Ramos (cell line): ENCODE results near the gene CCDC27.

Experiments
- in situ Hi-C: fragments of 300-500 bp; cut with MboI; formaldehyde crosslinking; loops from one replicate; pipeline ENCODE4 v1.14.3; 2022; ENCODE audit warnings: low sequenced_read_pairs; ENCODE audit not compliant: unreplicated experiment

Gene CCDC27

DNA sequence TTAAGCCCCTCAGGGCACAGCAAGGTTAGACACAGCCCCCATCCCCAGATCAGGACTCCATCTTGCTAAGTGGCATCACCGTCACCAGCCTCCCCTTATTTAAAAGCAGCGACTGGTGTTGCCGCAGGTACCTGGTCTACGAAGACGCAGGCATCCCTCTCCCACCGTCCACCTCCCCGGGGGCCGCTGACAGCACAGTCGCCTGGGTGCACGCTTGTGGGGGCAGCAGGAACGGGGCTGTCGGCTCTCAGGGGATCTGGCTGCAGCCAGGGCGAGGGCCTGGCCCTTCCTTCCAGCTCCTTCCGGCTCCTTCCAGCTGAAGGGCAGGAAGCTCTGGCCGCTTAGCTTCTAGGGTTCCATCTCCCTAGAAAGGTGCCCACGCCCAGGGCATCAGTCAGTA is 17.6 kb upstream of the CCDC27 start:
- in situ Hi-C loops: no loop called here

DNA sequence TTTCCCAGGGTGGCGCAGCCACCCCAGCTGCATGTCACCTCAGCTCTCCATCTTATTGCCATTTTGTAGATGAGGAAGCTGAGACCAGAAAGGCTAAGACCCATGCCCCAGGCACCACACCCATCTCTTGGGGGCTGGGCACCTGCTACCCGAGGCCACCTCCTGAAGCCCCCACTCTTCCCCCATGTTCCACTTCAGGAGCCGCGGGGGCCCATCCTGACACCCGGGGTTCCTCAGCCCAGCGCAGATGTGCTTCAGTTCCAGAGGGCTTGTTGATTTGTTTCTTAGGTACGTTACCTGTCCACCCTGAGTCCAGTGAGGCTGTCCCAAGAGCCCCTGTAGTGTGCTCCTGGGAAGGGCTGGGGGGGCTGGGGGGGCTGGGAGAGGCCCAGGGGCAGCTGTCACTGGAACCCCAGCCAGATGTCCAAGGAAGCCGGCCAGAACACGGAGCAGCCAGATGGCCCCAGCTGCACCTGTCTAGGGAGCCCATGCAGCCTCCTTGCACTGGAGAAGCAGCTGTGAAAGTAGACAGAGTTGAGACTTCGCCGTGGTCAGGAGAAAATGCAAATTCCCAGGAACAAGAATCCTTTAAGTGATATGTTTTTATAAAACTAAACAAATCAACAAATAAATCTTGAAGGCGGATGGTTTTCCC is 17.1 kb upstream of the CCDC27 start:
- in situ Hi-C loops: no loop called here

DNA sequence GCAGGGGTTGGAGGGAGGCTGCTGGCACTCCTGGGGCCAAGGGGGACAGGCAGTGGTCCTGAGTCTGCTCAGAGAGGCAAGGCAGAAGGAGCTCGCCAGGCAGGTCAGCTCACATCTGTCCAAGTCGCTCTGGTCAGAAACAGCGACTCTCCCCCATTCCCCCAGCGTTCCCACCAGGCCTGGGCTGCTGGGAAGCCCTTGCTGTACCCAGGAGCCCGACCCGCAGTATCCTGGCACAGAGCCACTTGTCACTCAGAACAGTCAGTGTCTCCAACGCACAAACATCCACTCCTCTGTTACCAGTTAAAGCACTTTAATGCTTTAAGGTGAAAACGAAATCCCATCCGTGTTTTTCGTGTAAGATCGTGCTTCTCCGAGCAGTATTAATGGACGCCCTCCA is 16.6 kb upstream of the CCDC27 start:
- in situ Hi-C loops: no loop called here

DNA sequence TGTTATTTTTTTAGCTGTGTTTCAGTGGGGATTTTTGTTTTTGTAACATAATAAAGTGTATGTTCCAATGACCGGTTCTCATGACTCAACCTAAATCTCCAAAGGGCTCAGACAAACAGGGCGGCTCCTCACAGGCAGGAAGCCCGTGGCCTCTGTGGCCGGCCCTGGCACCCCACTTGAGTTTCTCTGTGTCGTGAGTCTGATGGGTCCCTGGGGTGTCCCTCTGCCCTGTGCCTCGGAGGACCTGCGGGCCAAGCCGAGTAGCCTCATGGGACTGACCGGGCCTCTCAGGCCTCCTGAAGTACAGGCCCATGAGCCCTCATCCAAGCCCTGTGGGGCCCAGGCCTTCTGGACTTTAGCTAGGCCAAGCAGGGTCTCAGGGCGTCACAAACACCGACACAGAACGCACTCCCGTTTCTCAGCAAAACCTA is 16.1 kb upstream of the CCDC27 start:
- in situ Hi-C loops: no loop called here

DNA sequence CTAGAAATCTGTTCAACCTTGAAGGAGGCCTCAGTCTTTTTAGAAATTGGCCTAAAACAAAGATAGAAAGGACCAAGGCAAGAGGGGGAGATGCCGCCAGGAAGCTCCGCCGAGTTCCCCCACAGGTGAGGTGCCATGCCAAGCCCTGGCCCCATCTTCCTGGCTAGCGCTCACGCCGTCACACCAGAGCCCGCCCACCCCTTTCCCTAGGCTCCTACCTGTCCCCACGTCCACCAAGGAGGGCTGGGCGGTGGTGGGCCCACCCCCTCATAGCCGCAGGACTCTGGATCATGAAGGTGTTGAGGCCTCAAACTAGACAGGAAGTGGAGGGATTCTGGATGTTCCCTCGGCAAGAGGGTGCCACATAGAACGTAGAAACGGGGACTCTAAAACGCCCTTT is 15.5 kb upstream of the CCDC27 start:
- in situ Hi-C loops: no loop called here

DNA sequence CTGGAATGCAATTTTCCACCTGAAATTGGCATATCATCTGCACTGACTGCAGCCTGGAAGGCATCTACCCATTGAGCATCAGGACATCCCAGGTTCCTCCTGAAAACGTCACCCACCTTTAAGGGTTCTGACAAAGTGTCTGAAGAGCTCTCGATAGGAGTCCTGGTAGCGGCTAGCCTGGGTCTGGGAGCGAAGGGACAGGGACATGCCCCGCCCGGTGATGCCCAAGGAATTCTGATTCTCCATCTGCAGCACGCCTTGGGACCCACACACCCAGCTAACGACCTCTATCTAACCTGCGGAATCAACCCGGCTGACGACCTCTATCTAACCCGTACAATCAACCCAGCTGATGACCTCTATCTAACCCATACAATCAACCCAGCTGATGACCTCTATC is 13.3 kb upstream of the CCDC27 start:
- in situ Hi-C loops: no loop called here

DNA sequence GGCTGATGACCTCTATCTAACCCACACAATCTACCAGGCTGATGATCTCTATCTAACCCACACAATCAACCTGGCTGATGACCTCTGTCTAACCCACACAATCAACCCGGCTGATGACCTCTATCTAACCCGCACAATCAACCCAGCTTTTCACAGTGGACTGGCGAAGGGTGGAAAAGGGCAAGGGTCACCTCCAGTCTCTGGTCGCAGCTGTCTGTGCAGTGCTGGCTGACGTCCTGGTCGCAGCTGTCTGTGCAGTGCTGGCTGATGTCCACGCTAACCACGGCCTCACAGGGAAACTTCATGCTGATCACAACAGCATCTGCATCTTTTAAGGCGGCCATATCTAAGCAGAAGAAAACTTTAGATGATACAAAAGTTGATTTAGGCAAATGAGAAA is 12.2 kb upstream of the CCDC27 start:
- in situ Hi-C loops: no loop called here

DNA sequence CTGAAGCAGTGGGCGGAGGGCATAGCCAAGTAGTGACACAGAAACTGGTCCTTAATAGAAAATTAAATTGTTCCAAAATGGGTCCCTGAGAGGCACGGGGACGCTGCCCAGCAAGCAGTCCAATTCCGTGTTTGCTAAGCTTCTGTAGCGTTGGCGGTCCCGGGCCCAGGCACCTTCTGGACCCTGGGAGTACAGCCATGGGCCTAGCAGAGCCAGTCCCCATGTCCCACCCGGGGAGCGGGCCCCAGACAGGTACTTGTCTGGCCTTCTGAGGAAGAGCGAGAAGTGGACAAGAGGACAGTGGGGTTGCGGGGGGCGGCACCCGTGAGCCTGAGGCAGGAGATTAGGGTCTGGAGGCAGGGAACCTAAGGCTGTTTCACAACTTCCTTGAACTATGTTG is 11.5 kb upstream of the CCDC27 start:
- in situ Hi-C loops: no loop called here

DNA sequence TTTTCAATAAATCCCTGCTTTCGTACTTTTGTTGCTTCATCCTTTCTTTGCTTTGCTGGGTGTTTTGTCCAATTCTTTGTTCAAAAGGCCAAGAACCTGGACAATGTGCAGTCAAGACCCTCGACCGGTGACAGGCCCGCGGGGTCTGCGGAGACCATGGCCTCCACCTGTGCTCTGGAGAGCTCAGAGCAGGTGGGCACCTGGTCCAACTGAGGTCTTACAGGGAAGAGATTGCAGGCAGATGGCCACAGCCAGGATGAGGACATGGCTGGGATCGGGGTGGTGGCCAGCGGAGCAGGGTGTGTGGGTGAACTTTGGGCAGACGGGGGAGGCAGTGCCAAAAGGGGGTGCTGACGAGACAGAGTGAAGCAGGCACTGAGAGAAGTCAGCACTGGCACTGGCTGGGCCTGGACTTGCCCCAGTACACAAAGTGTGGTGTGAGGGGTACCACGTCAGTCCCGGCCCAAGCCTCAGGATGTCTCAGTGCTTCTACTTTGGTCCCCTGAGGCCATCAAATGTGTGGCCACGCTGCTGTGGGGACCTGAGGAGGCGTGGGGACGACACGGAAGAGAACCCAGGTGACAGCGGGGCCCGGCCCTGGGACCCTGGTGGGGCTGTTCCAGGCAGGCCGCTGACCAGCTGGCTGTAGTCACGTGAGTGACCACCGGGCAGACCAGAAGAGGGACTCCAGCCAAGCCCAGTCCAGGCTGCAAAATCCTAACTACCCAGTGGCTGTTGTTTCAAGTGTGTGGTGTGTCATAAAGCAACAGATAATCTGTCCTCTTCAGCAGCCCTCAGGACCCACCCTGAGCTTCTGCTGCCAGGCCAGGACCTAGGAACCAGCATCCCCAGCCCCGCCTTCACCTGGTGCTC is 10.4 kb upstream of the CCDC27 start:
- in situ Hi-C loops: no loop called here

DNA sequence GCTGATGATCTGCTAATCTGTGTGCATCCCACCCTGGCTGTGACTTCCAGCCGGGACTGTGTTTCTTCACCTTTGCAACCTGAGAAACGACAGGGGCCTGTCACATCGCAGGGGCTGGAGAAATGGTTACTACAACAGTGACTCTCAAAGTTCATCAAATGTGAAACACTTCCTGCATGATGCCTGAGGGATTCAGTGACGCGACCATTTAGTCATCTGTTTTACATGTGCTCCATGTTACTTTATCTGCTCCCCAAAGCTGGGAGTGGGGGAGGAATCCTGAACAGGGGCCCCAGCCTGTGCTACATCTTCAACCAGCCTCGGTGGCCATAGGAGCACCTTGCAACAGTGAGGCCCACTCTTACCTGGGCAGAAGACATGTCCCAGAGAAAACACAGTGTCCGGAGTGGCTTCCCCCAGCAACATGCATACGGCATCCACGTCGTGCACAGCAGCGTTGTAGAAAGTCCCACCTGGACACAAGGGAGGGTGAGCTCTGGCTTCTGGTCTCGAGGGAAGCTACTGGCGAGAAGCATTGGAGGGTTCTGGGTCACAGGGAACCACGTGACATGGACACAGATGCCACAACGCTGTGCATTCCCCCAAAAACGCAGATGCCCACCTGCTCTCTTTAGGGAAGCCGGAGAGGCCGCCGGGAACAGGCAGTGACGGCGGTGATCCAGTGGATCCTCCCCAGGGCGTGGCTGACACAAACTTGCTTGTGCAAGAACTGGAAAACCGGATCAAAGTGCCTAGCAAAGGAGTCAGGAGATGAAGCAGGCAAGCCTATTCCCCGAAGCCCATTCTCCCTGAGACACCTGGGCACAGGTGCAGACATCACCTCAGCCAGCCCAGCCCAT is 9.6 kb upstream of the CCDC27 start:
- in situ Hi-C loops: no loop called here

DNA sequence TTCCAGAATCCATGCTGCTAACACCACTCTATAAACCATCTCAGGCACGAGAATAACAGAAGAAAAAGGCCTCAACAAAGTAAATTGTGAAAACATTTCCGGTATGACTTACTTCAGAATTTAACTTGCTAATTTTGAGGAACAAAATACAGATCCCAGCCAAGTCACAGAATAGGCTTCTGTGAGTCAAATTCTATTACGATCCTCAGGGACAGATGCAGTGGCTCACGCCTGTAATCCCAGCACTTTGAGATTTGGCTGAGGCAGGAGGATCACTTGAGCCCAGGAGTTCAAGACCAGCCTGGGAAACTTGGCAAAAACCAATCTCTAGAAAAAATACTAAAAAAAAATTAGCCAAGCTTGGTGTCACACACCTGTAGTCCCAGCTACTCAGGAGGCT is 8.8 kb upstream of the CCDC27 start:
- in situ Hi-C loops: no loop called here

DNA sequence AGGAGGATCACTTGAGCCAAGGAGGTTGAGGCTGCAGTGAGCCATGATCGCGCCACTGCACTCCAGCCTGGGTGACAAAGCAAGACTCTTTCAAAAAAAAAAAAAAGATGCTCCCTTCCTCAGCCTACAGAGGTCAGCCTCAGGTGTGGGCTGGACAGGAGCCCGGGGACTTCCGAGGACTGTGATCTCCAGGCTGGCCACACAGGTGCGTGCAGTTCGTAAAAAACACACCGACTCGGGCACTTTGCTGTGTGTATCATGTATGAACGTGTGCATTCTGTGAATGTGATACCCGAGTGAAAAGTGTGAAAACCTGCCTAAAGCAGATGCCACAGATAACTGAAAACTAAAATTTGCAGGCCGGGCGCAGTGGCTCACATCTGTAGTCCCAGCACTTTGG is 8.4 kb upstream of the CCDC27 start:
- in situ Hi-C loops: no loop called here

DNA sequence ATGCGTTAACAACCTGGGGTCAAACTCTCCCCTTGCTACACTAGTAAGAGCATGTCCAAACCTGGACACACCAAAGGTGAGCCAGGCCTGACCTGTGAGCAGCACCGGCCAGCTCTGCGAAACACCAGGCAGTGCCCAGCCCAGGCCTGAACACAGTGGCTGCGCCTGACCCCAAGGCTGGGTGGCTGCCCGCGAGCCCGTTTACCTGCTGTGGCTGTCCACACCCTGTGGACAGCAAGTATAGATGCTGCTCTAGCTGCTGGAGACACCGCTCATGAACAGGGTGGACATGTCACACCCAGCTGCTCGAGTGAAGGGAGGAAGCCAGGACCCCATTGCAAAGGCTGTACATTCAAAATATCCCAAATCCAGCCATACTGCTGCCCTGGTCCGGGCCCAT is 7.6 kb upstream of the CCDC27 start:
- in situ Hi-C loops: no loop called here

DNA sequence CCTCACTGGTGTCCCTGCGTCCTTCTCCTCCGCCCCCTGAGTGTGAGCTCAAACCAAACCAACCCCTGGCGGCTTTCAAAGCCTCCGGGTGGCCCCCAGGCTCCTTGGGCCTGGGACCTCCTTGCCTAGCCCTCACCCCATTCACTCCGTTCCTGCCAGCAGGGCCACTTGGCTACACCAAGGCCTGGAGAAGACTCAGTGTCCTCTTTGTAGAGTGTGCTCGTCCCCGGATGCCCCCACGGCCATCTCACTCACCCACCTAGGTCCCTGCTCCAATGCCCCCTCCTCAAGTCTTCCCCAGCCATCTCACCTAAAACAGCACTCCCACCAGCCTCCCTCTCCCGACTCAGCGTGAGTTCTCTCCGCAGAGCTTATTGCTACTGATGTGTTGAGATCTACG is 7.2 kb upstream of the CCDC27 start:
- in situ Hi-C loops: no loop called here

DNA sequence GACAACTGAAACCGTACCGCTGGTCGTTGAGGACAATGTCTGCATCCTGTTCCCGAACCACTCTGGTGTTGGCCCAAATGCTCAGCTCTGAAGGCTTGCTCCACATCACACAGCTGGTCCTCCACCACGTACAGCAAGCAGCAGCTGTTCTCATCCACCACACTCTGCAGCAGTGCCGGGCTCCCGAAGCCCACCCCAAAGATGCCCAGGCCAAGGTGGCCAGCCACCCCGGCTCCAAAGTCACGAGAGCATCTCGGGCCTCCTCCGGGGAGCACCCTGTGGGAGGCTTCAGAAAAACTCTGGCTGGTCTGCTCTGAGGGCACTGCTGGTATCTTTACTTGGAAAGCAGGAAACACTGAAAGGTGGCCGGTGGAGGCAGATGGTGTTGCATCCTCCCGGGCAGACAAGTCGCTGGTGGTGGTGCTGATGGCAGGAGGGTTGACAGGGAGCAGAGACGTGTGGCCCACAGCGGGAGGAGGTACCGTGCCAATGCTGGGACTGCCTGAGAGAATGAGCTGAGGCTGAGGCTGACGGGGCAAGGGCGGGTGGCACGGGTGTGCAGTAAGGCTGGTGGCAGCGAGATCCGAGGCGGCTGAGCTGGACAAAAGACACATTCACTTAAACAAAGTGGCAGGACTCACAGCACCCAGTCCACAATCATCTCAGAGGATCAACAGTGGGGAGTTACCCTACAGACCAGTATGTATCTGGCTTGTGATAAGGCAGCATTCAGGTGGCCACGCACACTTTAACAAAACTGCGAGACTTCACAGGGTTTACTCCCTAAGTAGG is 6.5 kb upstream of the CCDC27 start:
- in situ Hi-C loops: no loop called here

DNA sequence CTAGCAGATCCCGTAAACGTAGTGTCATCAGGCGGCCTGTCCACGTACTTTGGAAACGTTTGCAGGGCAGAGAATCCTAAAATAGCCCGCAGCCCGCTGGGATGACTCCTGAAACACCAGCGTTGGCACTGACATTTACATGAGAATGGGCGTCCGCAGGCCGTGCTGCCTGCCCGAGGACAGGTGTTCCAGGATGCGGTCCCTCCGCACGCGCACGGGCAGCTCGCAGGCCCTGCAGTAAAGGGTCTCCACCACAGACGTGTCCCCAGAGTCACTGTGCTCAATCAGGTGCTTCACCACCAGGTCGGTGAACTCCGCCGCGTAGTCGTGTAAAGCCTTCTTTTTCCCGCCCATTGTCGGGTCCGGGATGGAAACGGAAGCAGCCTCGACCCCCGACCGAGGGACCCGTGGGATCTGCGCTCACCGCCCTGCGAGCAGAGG is 5.8 kb upstream of the CCDC27 start:
- in situ Hi-C loops: no loop called here

DNA sequence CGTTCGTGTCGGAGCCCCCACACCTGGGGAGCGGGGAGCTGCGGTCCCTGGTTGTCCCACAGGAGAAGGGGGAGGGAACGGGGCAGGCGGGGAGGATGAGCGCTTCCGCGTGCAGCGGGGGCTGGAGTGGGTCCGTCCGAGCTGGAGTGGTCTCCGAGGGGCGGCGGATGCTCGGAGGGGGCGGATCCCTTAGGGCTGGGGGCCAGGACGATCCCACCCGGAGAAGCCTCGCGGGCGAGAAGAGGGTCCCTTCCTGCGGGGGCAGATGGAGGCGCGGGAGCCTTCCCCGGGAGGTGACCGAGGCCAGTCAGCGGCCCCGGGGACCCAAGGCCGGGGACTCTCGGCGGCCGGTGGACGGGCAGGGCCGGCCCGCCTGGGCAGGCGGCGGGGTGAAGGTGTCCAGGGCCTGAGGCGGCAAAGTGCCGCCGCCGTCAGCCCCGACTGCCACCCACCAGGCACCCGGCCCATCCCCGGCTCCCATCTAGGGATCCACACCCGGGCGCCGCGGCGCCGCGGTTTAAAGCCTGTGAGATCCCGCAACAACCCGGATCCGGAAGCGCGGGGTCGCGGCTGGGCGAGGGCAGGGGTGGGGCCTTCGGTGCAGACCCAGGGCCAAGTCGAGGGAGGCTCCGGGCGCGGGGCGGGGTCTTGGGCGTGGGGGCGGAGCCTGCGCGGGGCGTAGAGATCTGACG is 5.3 kb upstream of the CCDC27 start:
- in situ Hi-C loops: no loop called here

DNA sequence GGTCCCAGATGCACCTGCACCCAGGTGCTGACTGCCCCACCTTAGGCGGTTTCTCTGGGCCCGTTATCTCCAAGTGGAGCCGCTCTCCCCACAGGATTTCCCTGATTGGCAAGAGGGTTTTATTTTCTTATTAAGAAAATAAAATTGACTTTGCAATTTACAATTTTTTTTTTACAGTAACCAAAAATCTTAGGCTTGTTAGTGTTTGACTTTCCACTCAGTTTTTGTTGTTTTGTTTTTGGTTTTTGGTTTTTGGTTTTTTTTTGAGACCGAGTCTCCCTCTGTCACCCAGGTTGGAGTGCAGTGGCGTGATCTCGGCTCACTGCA is 4.8 kb upstream of the CCDC27 start:
- in situ Hi-C loops: no loop called here

DNA sequence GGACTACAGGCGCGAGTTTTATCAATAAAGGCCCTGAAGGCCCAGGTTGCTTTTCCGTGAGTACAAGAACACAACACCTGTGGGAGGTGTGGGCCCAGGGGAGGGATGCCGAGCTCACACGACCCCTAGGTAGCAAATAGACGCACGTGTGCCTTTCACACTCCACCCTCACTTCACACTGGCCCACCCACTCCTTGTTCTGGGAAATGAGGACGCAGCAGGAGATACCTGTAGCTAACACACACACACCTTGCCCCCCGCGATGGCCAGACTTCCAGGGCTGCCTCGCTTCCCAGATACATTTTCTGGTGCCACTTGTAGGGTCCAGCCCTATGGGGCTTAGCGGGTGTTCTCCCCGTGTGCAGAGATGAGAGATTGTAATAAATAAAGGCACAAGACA is 4.3 kb upstream of the CCDC27 start:
- in situ Hi-C loops: no loop called here
